H7 (cell line): ENCODE data around the gene FHL3. TPM values are rescaled to one million over a fixed set of nuclear protein-coding genes. Genes with fewer than 3 reads are reported as not detected.
"Not testable (repeated sequence)": the region's sequence is repeated elsewhere in the genome, so short reads cannot be mapped to it uniquely, and the experiment has no call there.

ENCODE experiments used
- DNase-seq: peaks from one replicate; pipeline ENCODE4 v3.0.0; 2012
- H3K27me3 ChIP-seq: 2 replicates; pipeline ENCODE4 v1.6.0; 2011; ENCODE audit warnings: mild to moderate bottlenecking, low read length; ENCODE audit not compliant: control insufficient read depth, insufficient read depth
- H3K36me3 ChIP-seq: replicated peaks from 2 replicates; pipeline ENCODE4 v1.5.1; 2011; ENCODE audit warnings: low read length; ENCODE audit not compliant: control insufficient read depth, insufficient read depth
- H3K4me3 ChIP-seq: 2 replicates; pipeline ENCODE4 v1.5.1; 2011; ENCODE audit warnings: low read depth, mild to moderate bottlenecking, control low read depth, low read length, moderate library complexity; ENCODE audit not compliant: insufficient read depth
- total RNA-seq: library from RNA; depleted of rRNA; stranded (reverse); fragments of >200 nt; shearing (Covaris generic); gene quantifications from 2 replicates; pipeline ENCODE4 v1.2.3, GENCODE V29; 2014

The FHL3 gene
- total RNA-seq, 1 experiment from 2014 or later: 51.5 TPM

DNA sequence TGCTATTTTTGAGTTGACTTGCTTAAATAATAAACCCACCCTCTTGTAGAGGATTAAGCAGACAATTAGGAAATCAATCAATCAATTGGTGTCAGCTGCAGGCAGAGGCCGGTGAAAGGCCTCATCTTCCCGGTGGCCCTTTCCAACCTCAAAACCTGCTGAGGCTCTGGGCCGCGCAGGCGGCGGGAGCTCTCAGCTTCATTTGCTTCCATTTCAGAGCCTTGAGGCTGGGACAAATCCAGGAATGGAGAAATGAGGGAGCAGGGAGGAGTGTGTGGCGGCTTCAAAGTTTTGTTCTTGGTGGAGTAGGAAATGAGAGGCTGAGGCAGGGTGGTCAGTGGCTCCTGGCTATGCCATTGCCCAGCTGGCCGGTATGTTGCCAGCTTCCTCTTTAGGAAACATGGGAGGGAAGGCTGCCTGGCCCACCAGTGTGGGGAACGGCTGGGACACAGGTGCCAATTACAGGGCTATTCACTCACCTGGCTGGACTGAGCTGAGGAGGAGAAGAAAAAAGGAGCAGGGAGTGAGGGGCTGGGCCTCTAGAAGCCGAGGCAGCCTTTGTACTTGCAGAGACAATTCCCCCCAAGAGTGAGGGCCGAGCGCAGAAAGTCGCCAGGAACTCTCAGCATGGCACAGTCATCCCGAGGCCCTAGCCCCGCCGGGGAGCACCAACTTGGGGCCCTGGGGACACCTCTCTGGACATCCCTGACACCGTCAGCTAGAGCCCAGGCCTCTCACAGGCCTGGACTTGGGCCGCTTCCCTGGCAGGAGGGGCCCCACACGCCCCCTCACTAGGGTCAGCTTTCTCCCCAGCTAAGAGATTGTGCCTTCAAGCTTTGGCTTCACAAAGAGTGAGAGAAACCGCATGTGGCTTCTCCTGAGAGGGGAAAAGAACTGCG is 36.9 kb upstream of the FHL3 start:
- Histone ChIP-seq H3K36me3 (no peaks in the 10 kb centered on the region; the same call in 1 of the 2 replicates), H3K4me3 (no peak overlapping the region), H3K27me3 (peaks cover 44% of the 10 kb centered on the region)
- DNase-seq: peak; percentile 58

DNA sequence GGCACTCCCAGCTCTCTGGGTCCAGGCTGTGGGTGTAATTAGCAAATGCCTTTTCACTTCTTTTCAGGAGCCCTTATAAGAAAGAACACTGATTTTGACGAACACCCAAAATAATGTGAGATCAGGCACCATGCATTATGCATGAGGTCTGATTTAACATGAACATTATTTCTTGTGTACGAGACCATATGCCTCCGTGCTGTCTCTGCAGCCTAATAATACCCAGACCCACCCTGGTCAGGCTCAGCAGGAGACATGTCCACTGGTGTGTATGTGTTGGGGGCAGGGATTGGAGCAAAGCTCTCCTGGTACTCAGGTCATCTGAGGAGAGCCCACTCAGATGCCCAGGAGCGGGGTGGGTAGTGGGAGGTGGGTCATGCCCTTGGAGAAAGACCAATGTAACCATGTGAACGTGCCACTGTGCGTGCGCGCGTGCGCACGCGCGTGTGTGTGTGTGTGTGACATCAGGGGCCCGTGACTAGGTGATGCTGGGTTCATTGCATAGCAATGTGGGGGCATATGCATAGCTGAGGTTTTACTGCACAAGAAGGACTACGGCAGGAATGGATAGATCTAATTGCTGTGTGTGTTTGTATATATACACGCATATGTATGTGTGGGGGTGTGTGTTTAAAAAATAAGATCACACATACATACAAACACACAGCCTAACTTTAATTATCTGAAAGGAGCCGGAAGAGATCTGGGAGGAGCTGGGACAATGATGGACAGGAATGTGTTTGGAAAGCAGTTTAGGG is 34.2 kb upstream of the FHL3 start:
- H3K4me3 ChIP-seq: no peak overlapping the region
- peaks cover 23% of the 10 kb centered on the region for H3K27me3 ChIP-seq
- no peaks in the 10 kb centered on the region; the same call in 1 of the 2 replicates for H3K36me3 ChIP-seq
- DNase-seq: no peak

DNA sequence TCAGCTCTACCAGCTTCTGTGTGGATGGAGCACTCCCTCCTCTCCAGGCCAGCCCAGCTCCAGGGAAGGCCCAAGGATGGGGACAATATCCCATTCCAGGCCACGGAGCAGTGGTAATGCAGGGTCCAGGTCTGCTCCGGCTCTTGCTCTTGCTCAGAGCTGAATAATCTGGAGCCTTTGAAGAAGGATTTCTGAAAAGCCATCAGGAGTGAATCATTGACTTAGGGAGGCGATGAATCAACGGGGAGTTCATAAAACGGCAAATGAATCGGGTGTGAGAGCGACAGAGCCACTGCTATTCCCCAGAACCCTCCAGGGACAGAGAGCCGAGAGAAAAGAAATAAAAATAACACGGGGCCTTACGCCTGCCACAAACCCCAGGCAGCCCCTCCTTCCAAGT is 33.5 kb upstream of the FHL3 start:
- Histone ChIP-seq H3K27me3 (peaks cover 17% of the 10 kb centered on the region), H3K4me3 (no peak overlapping the region), H3K36me3 (no peaks in the 10 kb centered on the region; the same call in 1 of the 2 replicates)
- no peak for DNase-seq

GRCh38 chr1:38037221-38037939 is 32.1 kb upstream of the FHL3 start:
- peak; percentile 44 for DNase-seq
- Histone ChIP-seq H3K27me3 (peaks cover 4% of the 10 kb centered on the region), H3K4me3 (no peak overlapping the region), H3K36me3 (no peaks in the 10 kb centered on the region)

DNA sequence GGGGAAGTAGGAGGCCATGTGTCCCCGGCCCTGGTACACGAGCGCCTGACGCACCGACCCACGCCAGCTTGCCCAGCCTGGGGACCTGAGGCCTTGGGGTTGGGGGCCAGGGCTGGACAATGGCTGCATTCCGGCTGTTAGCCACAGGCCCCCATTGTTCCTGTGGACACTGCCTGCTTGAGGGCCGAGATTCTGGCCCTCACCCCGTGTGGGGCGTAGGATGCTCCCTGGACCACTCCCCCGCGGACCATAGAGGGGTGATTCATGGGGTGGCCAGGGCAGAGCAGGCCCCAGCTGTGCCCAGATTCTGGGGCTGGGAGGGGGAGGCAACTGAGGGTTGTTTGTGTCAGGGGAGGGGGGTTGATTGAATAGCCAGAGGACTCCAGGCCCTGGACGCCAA is 29.6 kb upstream of the FHL3 start:
- Histone ChIP-seq H3K36me3 (no peaks in the 10 kb centered on the region), H3K27me3 (no peaks in the 10 kb centered on the region; the same call in 1 of the 2 replicates), H3K4me3 (no peak overlapping the region)
- no peak for DNase-seq

DNA sequence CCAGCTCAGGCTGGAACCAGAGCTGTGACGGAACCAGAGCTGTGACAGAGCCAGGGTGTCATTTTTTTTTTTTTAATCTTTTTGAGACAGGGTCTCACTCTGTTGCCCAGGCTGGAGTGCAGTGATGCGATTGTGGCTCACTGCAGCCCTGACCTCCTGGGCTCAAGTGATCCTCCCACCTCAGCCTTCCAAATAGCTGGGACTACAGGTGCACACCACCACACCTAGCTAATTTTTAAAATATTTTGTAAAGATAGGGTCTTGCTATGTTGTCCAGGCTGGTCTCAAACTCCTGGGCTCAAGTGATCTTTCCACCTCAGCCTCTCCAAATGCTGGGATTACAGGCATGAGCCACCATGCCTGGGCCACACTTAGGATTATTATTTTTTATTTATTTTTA is 27.7 kb upstream of the FHL3 start:
- not testable (repeated sequence) for H3K4me3 ChIP-seq, H3K27me3 ChIP-seq, H3K36me3 ChIP-seq, DNase-seq

GRCh38 chr1:38031513-38031866 is 26.2 kb upstream of the FHL3 start:
- H3K4me3 ChIP-seq: no peak overlapping the region
- no peak for DNase-seq
- peaks cover 5% of the 10 kb centered on the region for H3K36me3 ChIP-seq
- H3K27me3 ChIP-seq: no peaks in the 10 kb centered on the region; the same call in 1 of the 2 replicates

DNA sequence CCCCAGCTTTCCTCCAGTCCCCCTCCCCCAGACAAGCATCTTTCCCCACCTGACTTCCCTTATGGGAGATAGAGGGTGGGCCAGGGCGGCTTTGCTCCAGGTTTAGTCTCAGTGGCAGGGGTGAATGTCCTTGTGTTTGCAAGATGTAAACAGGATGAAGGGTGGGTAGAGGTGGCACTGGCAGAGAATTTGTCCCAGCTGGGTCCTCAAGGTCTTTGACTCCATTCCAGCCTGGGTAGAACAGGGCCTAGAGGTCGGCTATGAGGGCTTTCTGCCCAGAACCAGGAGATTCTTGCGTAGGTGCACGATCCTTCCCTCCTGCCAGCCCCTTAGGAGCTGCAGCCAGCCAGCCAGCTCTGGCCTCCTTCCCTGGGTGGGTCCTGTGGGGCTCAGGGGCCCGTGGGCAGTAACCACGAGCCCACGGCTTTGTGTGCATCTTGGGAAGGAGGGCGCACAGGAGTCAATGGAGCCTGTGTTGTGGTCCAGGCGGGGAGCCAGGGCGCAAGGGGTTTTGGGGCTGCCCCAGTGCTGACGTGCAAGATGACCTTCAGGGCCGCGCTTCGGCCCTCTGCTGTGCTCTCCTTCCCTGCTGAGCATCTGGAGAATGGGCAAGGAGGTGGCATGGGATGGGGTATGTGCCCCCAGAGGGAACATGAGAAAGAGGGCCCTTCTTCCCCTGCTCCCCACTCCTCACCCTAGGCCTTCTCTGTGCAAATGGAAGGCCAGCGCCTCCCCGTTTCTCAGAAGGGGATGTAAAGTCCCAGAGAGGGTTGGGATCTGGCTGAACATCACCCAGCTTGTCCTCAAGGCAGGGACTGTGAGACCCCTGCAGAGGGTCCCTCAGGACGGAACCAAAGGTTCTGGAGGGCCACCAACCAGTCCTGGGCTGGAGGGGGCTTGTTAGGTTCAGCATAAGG is 25.5 kb upstream of the FHL3 start:
- H3K36me3 ChIP-seq: peaks cover 5% of the 10 kb centered on the region
- DNase-seq: peak; percentile 52

GRCh38 chr1:38029685-38030511 is 24.6 kb upstream of the FHL3 start:
- H3K4me3 ChIP-seq: no peak overlapping the region
- peak; percentile 80 for DNase-seq
- no peaks in the 10 kb centered on the region; the same call in 1 of the 2 replicates for H3K27me3 ChIP-seq
- H3K36me3 ChIP-seq: peaks cover 13% of the 10 kb centered on the region

More for the DNA sequence above, 25.5 kb upstream of the FHL3 start:
- no peak overlapping the region for H3K4me3 ChIP-seq
- H3K27me3 ChIP-seq: no peaks in the 10 kb centered on the region; the same call in 1 of the 2 replicates

DNA sequence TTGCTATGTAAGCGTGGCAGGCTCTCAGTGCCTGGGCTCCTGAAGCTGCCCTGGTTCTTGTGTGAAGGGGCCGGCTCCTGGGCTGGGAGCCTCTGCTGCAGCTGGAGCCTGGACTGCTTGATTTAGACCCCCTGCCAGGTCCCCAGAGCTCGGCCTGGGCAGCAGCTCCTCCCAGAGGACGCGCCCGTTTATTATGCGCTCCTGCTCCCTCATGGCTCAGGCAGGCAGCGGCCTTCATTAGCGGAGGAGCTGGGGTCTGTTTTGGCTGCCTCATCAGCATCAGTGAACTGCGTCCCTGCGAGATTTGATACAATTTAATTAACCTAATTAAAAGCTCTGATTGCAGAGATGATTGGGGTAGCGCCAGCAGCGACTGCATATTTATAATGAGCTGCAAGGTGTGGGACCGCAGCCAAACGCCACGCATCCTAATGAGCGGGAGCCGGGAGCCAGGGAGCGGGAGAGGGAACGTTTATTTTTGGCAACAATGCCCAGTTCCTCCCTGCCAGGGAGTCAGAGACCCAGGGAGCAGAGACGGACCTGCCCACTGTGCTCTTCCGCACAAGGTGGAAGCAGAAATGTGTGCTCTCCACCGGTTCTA is 23.9 kb upstream of the FHL3 start:
- H3K36me3 ChIP-seq: peaks cover 14% of the 10 kb centered on the region
- H3K27me3 ChIP-seq: no peaks in the 10 kb centered on the region; the same call in 1 of the 2 replicates
- peak; percentile 93 for DNase-seq
- no peak overlapping the region for H3K4me3 ChIP-seq

DNA sequence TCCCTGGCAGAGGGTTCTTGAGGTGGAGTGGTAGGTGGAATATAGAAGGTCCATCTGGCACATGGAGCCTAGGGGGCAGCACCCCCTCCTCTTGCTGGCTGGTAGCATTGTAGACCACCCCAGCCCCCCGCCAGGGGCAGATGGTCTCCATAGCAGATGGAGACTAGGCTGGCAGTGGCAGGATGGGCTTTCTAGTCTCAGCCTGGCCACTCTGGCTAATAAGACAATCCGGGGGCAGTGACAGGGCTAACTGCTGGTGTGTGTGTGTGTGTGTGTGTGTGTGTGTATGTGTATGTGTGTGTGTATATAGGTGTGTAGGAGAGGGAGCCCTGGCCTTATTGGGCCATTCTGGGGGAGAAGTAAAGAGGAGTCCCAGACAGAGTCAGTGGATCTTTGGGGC is 23.4 kb upstream of the FHL3 start:
- H3K36me3 ChIP-seq: peaks cover 19% of the 10 kb centered on the region
- no peak overlapping the region for H3K4me3 ChIP-seq
- no peaks in the 10 kb centered on the region; the same call in 1 of the 2 replicates for H3K27me3 ChIP-seq
- peak; percentile 74 for DNase-seq

- Histone ChIP-seq H3K27me3 (no peaks in the 10 kb centered on the region; the same call in 1 of the 2 replicates), H3K4me3 (no peak overlapping the region), H3K36me3 (peaks cover 22% of the 10 kb centered on the region)
- DNase-seq: peak; percentile 61
Observed at GRCh38 chr1:38028105-38028591, 22.8 kb upstream of the FHL3 start.
